Kidney epithelial cell (primary cell): ENCODE results near the gene B3GALT2. TPM values are rescaled to one million over a fixed set of nuclear protein-coding genes. Genes with fewer than 3 reads are reported as not detected.

Experiments
- DNase-seq: peaks from one replicate; pipeline ENCODE4 v3.0.0-alpha.2; 2010; ENCODE audit warnings: low read depth
- H3K27me3 ChIP-seq: 2 replicates; pipeline ENCODE4 v1.6.0; 2011; ENCODE audit warnings: low read length; ENCODE audit not compliant: control insufficient read depth, insufficient read depth
- H3K36me3 ChIP-seq: 2 replicates; pipeline ENCODE4 v1.5.1; 2011; ENCODE audit warnings: low read length; ENCODE audit not compliant: control insufficient read depth, insufficient read depth
- H3K4me3 ChIP-seq: 2 replicates; pipeline ENCODE4 v1.5.1; 2011; ENCODE audit warnings: low read depth, mild to moderate bottlenecking, control low read depth, low read length
- CTCF ChIP-seq: IDR thresholded peaks from 2 replicates; pipeline ENCODE4 v1.5.1; 2011; ENCODE audit warnings: mild to moderate bottlenecking, moderate library complexity, low read length, control low read depth, inconsistent platforms; ENCODE audit not compliant: insufficient read depth, poor library complexity, severe bottlenecking
- total RNA-seq: library from RNA; depleted of rRNA; stranded (reverse); fragments of >200 nt; gene quantifications from 2 replicates; pipeline ENCODE4 v1.2.3, GENCODE V29; 2015

B3GALT2 gene
- total RNA-seq, 1 donor from 2014 or later, result not detected

DNA sequence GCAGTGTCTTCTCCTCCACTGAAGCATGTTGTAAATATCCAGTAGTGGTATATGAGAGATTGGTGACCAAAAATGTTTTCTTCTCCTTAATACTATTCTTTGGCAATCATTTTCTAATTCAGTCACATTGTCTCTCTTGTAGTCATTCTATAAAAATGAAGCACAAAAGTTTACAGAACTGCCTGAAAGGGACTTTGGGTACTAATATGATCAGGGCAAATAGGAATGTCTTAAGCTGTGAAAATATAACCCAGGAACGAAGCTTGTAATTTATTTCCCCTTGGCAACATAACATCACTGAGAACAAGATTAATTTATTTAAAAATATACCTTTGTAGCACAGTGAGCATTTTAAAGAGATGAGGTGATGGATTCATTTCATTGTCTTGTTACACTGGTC lies 4.9 kb downstream of the B3GALT2 start:
- H3K4me3 ChIP-seq, result no peak overlapping the region
- H3K36me3 ChIP-seq, result no peaks in the 10 kb centered on the region
- no peaks in the 10 kb centered on the region for H3K27me3 ChIP-seq
- DNase-seq, result no peak
- TF ChIP-seq CTCF, result no peak

GRCh38 chr1:193179094-193179493 lies 7.3 kb downstream of the B3GALT2 start:
- H3K36me3 ChIP-seq, result no peaks in the 10 kb centered on the region
- TF ChIP-seq CTCF, result no peak
- H3K27me3 ChIP-seq, result no peaks in the 10 kb centered on the region
- no peak overlapping the region for H3K4me3 ChIP-seq
- DNase-seq, result no peak

DNA sequence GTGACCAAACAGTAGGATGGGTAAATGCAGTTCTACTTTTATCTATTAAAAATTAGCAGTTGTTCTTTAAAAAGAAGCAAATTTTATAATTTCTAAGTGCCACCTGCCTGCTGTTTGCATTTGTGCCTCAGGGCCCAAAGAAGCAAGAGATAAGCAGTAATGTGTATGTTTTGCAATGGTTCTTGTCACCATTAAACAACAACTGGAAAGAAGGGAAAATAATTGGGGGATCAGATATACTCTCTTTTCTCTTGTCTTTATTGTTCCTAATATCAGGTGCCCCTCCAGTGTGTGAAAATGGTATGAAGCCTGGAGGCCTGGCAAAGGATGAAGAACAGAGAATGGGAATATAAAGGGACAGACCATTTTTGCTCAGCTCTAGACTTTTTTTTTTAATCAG lies 9.6 kb downstream of the B3GALT2 start:
- TF ChIP-seq CTCF, result no peak
- DNase-seq, result no peak
- Histone ChIP-seq H3K27me3 (no peaks in the 10 kb centered on the region), H3K36me3 (no peaks in the 10 kb centered on the region), H3K4me3 (no peak overlapping the region)

DNA sequence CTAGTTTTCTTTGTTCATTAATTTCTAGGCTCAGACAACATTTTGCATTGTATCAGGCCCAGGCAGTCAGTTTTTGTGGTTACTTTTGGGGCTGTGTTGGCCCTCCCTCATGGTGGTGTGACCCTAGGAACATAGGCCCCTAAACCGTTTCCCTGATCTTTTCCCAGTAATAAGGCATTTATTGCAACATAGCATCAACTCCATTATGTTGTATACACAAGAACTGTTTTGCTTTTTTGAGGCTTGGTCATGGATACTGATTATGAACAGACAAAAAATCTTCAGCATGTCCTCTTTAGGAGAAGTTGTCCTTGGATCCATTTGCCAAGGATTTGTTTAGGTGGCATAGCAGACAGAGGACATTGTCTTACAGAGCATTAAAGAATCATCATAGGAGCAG lies 10.3 kb downstream of the B3GALT2 start:
- DNase-seq, result no peak
- Histone ChIP-seq H3K36me3 (no peaks in the 10 kb centered on the region), H3K27me3 (no peaks in the 10 kb centered on the region), H3K4me3 (no peak overlapping the region)
- TF ChIP-seq CTCF, result no peak

GRCh38 chr1:193157360-193157759 lies 29.1 kb downstream of the B3GALT2 start:
- no peak for TF ChIP-seq CTCF
- no peak overlapping the region for H3K4me3 ChIP-seq
- no peaks in the 10 kb centered on the region for H3K36me3 ChIP-seq
- no peak for DNase-seq
- H3K27me3 ChIP-seq, result no peaks in the 10 kb centered on the region

DNA sequence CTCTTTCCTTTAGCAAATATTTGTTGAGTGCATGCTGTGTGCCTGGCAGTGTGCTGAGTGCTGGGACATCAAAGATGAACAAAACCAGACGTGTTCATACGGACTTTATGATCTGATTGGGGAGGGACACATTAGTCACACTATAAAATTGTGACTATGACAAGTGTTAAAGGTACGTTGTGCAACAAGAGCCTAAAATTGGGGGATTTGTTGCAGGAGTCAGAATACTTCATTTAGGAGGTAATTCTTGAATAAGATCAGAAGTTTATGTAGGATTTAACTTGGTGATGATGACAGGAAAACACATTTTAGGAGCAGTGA lies 29.6 kb downstream of the B3GALT2 start:
- TF ChIP-seq CTCF, result no peak

More for the DNA sequence above, 29.6 kb downstream of the B3GALT2 start:
- H3K4me3 ChIP-seq, result no peak overlapping the region
- H3K27me3 ChIP-seq, result no peaks in the 10 kb centered on the region
- DNase-seq, result no peak
- no peaks in the 10 kb centered on the region for H3K36me3 ChIP-seq
